ENCODE measurements around the gene GRID2IP.

The GRID2IP gene

GRCh38 chr7:6500691-6501090 is 50.6 kb downstream of the GRID2IP start:
- ATAC-seq (ENCODE audit: low read depth) (no peak), DNase-seq (ENCODE audit: low spot score) (no peak)
- Histone ChIP-seq H3K27ac (ENCODE audit: poor library complexity, severe bottlenecking) (no peak overlapping the region), H3K9me3 (ENCODE audit: severe bottlenecking) (no peaks in the 10 kb centered on the region), H3K4me1 (ENCODE audit: insufficient read depth, poor library complexity, severe bottlenecking) (no peaks in the 10 kb centered on the region), H3K4me3 (ENCODE audit: severe bottlenecking) (no peak overlapping the region), H3K27me3 (ENCODE audit: insufficient read depth, poor library complexity, severe bottlenecking) (no peaks in the 10 kb centered on the region), H3K36me3 (ENCODE audit: low read depth) (no peaks in the 10 kb centered on the region)
- TF ChIP-seq CTCF (IDR thresholded peaks at IDR 0.05; ENCODE audit: poor library complexity, severe bottlenecking), result no peak

GRCh38 chr7:6497994-6498393 is 53.3 kb downstream of the GRID2IP start:
- H3K4me1 ChIP-seq (ENCODE audit: insufficient read depth, poor library complexity, severe bottlenecking), result no peaks in the 10 kb centered on the region
- H3K9me3 ChIP-seq (ENCODE audit: severe bottlenecking), result no peaks in the 10 kb centered on the region
- H3K27me3 ChIP-seq (ENCODE audit: insufficient read depth, poor library complexity, severe bottlenecking), result no peaks in the 10 kb centered on the region
- H3K27ac ChIP-seq (ENCODE audit: poor library complexity, severe bottlenecking), result no peak overlapping the region
- DNase-seq (ENCODE audit: low spot score) (no peak), ATAC-seq (ENCODE audit: low read depth) (no peak)
- no peak for TF ChIP-seq CTCF (IDR thresholded peaks at IDR 0.05; ENCODE audit: poor library complexity, severe bottlenecking)
- H3K4me3 ChIP-seq (ENCODE audit: severe bottlenecking), result no peak overlapping the region
- no peaks in the 10 kb centered on the region for H3K36me3 ChIP-seq (ENCODE audit: low read depth)

- Histone ChIP-seq H3K36me3 (ENCODE audit: low read depth) (no peaks in the 10 kb centered on the region), H3K4me3 (ENCODE audit: severe bottlenecking) (no peak overlapping the region), H3K27ac (ENCODE audit: poor library complexity, severe bottlenecking) (no peak overlapping the region), H3K27me3 (ENCODE audit: insufficient read depth, poor library complexity, severe bottlenecking) (no peaks in the 10 kb centered on the region), H3K4me1 (ENCODE audit: insufficient read depth, poor library complexity, severe bottlenecking) (no peaks in the 10 kb centered on the region), H3K9me3 (ENCODE audit: severe bottlenecking) (no peaks in the 10 kb centered on the region)
- ATAC-seq (ENCODE audit: low read depth) (no peak), DNase-seq (ENCODE audit: low spot score) (no peak)
- TF ChIP-seq CTCF (IDR thresholded peaks at IDR 0.05; ENCODE audit: poor library complexity, severe bottlenecking), result no peak
Measured at GRCh38 chr7:6497637-6497905, 53.7 kb downstream of the GRID2IP start.

- no peak for TF ChIP-seq CTCF (IDR thresholded peaks at IDR 0.05; ENCODE audit: poor library complexity, severe bottlenecking)
- Histone ChIP-seq H3K9me3 (ENCODE audit: severe bottlenecking) (no peaks in the 10 kb centered on the region), H3K27me3 (ENCODE audit: insufficient read depth, poor library complexity, severe bottlenecking) (no peaks in the 10 kb centered on the region), H3K36me3 (ENCODE audit: low read depth) (no peaks in the 10 kb centered on the region), H3K27ac (ENCODE audit: poor library complexity, severe bottlenecking) (no peak overlapping the region), H3K4me1 (ENCODE audit: insufficient read depth, poor library complexity, severe bottlenecking) (no peaks in the 10 kb centered on the region), H3K4me3 (ENCODE audit: severe bottlenecking) (no peak overlapping the region)
- ATAC-seq (ENCODE audit: low read depth), result 0 out of 3 replicates have a peak, but pooled peaks have one; percentile 15
- DNase-seq (ENCODE audit: low spot score), result no peak
Measured at GRCh38 chr7:6496842-6497636, 54.2 kb downstream of the GRID2IP start.

- no peak for TF ChIP-seq CTCF (IDR thresholded peaks at IDR 0.05; ENCODE audit: poor library complexity, severe bottlenecking)
- Histone ChIP-seq H3K27me3 (ENCODE audit: insufficient read depth, poor library complexity, severe bottlenecking) (no peaks in the 10 kb centered on the region), H3K4me3 (ENCODE audit: severe bottlenecking) (no peak overlapping the region), H3K4me1 (ENCODE audit: insufficient read depth, poor library complexity, severe bottlenecking) (no peaks in the 10 kb centered on the region), H3K27ac (ENCODE audit: poor library complexity, severe bottlenecking) (no peak overlapping the region), H3K36me3 (ENCODE audit: low read depth) (no peaks in the 10 kb centered on the region), H3K9me3 (ENCODE audit: severe bottlenecking) (no peaks in the 10 kb centered on the region)
- no peak for DNase-seq (ENCODE audit: low spot score)
- ATAC-seq (ENCODE audit: low read depth), result peak; percentile 47; the same call in 1 of the 3 replicates
Measured at GRCh38 chr7:6495597-6496262, 55.5 kb downstream of the GRID2IP start.

Measured in RWPE2 (cell line).